ENCODE results near the gene CD74.

CD74 gene

GRCh38 chr5:150408231-150408943 lies 4.3 kb downstream of the CD74 start:
- Histone ChIP-seq H3K27ac (replicated peaks; ENCODE audit: low read length) (no peak overlapping the region), H2BK120ac (ENCODE audit: low read depth, low read length) (no peak overlapping the region), H4K91ac (ENCODE audit: low read depth, low read length, poor library complexity) (no peak overlapping the region), H3K18ac (ENCODE audit: low read length) (no peak overlapping the region), H2BK12ac (ENCODE audit: low read length) (no peak overlapping the region), H3K14ac (ENCODE audit: low read length) (no peak overlapping the region), H2BK5ac (ENCODE audit: low read length) (no peak overlapping the region), H3K9me3 (replicated peaks in 1 of 2; ENCODE audit: control insufficient read depth in 2 of 2, insufficient read depth in 1 of 2, low read depth in 1 of 2, low read length in 2 of 2) (no peaks in the 10 kb centered on the region), H4K8ac (ENCODE audit: low read depth, low read length) (no peak overlapping the region), H2AFZ (ENCODE audit: low read length) (no peak overlapping the region), H3K9ac (ENCODE audit: low read depth, low read length, poor library complexity) (no peak overlapping the region), H3K4me2 (ENCODE audit: insufficient read depth, low read length, poor library complexity, severe bottlenecking) (no peak overlapping the region), H3K4me3 (ENCODE audit: low read length in 2 of 2) (no peak overlapping the region), H3K4ac (ENCODE audit: low read length) (no peak overlapping the region), H2BK15ac (ENCODE audit: low read length) (no peak overlapping the region), H3K4me1 (ENCODE audit: control insufficient read depth in 2 of 2, insufficient read depth in 1 of 2, low read depth in 1 of 2, low read length in 2 of 2) (peaks cover 9 to 12% of the 10 kb centered on the region in 2 donors), H3K27me3 (ENCODE audit: control insufficient read depth in 3 of 3, insufficient read depth in 3 of 3, low read depth in 1 of 3, low read length in 3 of 3) (no peaks in the 10 kb centered on the region), H3K23ac (ENCODE audit: low read depth, low read length, poor library complexity) (no peak overlapping the region), H3K36me3 (replicated peaks in 1 of 2; ENCODE audit: control insufficient read depth in 2 of 2, insufficient read depth in 2 of 2, low read length in 2 of 2) (peaks cover under 1 to 1% of the 10 kb centered on the region in 2 donors), H3K79me1 (ENCODE audit: low read depth, low read length) (peaks cover 2% of the 10 kb centered on the region), H2AK5ac (ENCODE audit: low read depth, low read length) (no peak overlapping the region)
- DNase-seq (ENCODE audit: low spot score): no peak
- WGBS, 2 donors (ENCODE audit: extremely low coverage in 2 of 2, insufficient read length in 2 of 2, insufficient replicate concordance in 1 of 2): no CpG with 5 or more reads among the region's 8 CpGs

GRCh38 chr5:150407096-150407720 lies 5.5 kb downstream of the CD74 start:
- no peak overlapping the region for H3K4me2 ChIP-seq (ENCODE audit: insufficient read depth, low read length, poor library complexity, severe bottlenecking)
- no peak overlapping the region for H3K14ac ChIP-seq (ENCODE audit: low read length)
- H2BK12ac ChIP-seq (ENCODE audit: low read length): no peak overlapping the region
- H3K36me3 ChIP-seq (replicated peaks in 1 of 2; ENCODE audit: control insufficient read depth in 2 of 2, insufficient read depth in 2 of 2, low read length in 2 of 2): peaks cover 12 to 13% of the 10 kb centered on the region in 2 donors
- DNase-seq (ENCODE audit: low spot score): no peak
- peak overlapping the region; percentile 8 for H3K18ac ChIP-seq (ENCODE audit: low read length)
- no peak overlapping the region for H2AFZ ChIP-seq (ENCODE audit: low read length)
- H3K9ac ChIP-seq (ENCODE audit: low read depth, low read length, poor library complexity): peak overlapping the region; percentile 10
- H2BK120ac ChIP-seq (ENCODE audit: low read depth, low read length): no peak overlapping the region
- no peak overlapping the region for H2BK5ac ChIP-seq (ENCODE audit: low read length)
- no peak overlapping the region for H3K4me3 ChIP-seq (ENCODE audit: low read length in 2 of 2)
- WGBS, 2 donors (ENCODE audit: extremely low coverage in 2 of 2, insufficient read length in 2 of 2, insufficient replicate concordance in 1 of 2): no CpG with 5 or more reads among the region's 13 CpGs
- H3K9me3 ChIP-seq (replicated peaks in 1 of 2; ENCODE audit: control insufficient read depth in 2 of 2, insufficient read depth in 1 of 2, low read depth in 1 of 2, low read length in 2 of 2): no peaks in the 10 kb centered on the region
- no peak overlapping the region for H4K91ac ChIP-seq (ENCODE audit: low read depth, low read length, poor library complexity)
- H3K4me1 ChIP-seq (ENCODE audit: control insufficient read depth in 2 of 2, insufficient read depth in 1 of 2, low read depth in 1 of 2, low read length in 2 of 2): peaks cover 5 to 7% of the 10 kb centered on the region in 2 donors
- H3K27ac ChIP-seq (replicated peaks; ENCODE audit: low read length): no peak overlapping the region
- no peak overlapping the region for H3K4ac ChIP-seq (ENCODE audit: low read length)
- H4K8ac ChIP-seq (ENCODE audit: low read depth, low read length): no peak overlapping the region
- peaks cover 2% of the 10 kb centered on the region for H3K79me1 ChIP-seq (ENCODE audit: low read depth, low read length)
- no peak overlapping the region for H2AK5ac ChIP-seq (ENCODE audit: low read depth, low read length)
- peak overlapping the region; percentile 59 for H3K23ac ChIP-seq (ENCODE audit: low read depth, low read length, poor library complexity)
- H2BK15ac ChIP-seq (ENCODE audit: low read length): no peak overlapping the region
- no peaks in the 10 kb centered on the region for H3K27me3 ChIP-seq (ENCODE audit: control insufficient read depth in 3 of 3, insufficient read depth in 3 of 3, low read depth in 1 of 3, low read length in 3 of 3)

GRCh38 chr5:150406723-150407095 lies 6.0 kb downstream of the CD74 start:
- H3K23ac ChIP-seq (ENCODE audit: low read depth, low read length, poor library complexity): peak overlapping the region; percentile 59
- H2AFZ ChIP-seq (ENCODE audit: low read length): no peak overlapping the region
- no peak overlapping the region for H3K14ac ChIP-seq (ENCODE audit: low read length)
- no peak overlapping the region for H3K4me2 ChIP-seq (ENCODE audit: insufficient read depth, low read length, poor library complexity, severe bottlenecking)
- no peak overlapping the region for H2BK12ac ChIP-seq (ENCODE audit: low read length)
- H2BK120ac ChIP-seq (ENCODE audit: low read depth, low read length): no peak overlapping the region
- no peak overlapping the region for H3K4ac ChIP-seq (ENCODE audit: low read length)
- no peak overlapping the region for H2AK5ac ChIP-seq (ENCODE audit: low read depth, low read length)
- H3K9ac ChIP-seq (ENCODE audit: low read depth, low read length, poor library complexity): no peak overlapping the region
- H3K4me3 ChIP-seq (ENCODE audit: low read length in 2 of 2): no peak overlapping the region
- no peak overlapping the region for H4K91ac ChIP-seq (ENCODE audit: low read depth, low read length, poor library complexity)
- no peak overlapping the region for H3K18ac ChIP-seq (ENCODE audit: low read length)
- H3K9me3 ChIP-seq (replicated peaks in 1 of 2; ENCODE audit: control insufficient read depth in 2 of 2, insufficient read depth in 1 of 2, low read depth in 1 of 2, low read length in 2 of 2): no peaks in the 10 kb centered on the region
- H3K27ac ChIP-seq (replicated peaks; ENCODE audit: low read length): no peak overlapping the region
- peaks cover 5% of the 10 kb centered on the region in 2 donors for H3K4me1 ChIP-seq (ENCODE audit: control insufficient read depth in 2 of 2, insufficient read depth in 1 of 2, low read depth in 1 of 2, low read length in 2 of 2)
- peaks cover 2% of the 10 kb centered on the region for H3K79me1 ChIP-seq (ENCODE audit: low read depth, low read length)
- H2BK5ac ChIP-seq (ENCODE audit: low read length): no peak overlapping the region
- peaks cover 15 to 16% of the 10 kb centered on the region in 2 donors for H3K36me3 ChIP-seq (replicated peaks in 1 of 2; ENCODE audit: control insufficient read depth in 2 of 2, insufficient read depth in 2 of 2, low read length in 2 of 2)
- no peak overlapping the region for H4K8ac ChIP-seq (ENCODE audit: low read depth, low read length)
- no peak for DNase-seq (ENCODE audit: low spot score)
- WGBS, 2 donors (ENCODE audit: extremely low coverage in 2 of 2, insufficient read length in 2 of 2, insufficient replicate concordance in 1 of 2): no CpG with 5 or more reads among the region's 10 CpGs
- no peaks in the 10 kb centered on the region for H3K27me3 ChIP-seq (ENCODE audit: control insufficient read depth in 3 of 3, insufficient read depth in 3 of 3, low read depth in 1 of 3, low read length in 3 of 3)
- H2BK15ac ChIP-seq (ENCODE audit: low read length): no peak overlapping the region

DNA sequence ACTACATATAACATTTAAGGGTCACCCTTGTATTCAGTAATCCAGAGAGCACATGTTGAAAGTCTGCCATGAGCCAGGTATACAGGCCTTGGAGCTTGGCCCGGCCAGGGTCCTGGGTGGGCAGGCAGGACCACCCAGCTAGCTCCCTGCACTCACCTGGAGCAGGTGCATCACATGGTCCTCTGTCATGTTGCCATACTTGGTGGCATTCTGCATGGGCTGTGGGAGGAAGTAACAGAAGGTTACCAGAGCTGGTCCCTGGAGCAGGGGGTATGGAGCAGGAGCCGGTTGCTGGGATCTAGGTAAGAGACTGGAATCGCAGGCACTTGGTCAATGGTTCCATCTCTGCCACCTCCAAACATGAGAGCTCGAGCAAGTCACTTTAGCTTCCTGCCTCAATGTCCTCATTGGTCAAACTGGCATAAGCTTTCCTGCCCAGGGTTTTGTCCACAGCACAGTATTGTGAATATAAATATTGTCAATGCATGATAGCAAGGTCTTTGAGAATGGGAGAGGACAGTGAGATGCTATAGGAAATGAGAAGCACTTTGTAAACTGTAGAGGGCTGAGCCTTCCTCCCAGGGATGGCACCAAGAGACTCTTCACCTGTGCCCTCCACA lies 6.5 kb downstream of the CD74 start:
- H4K91ac ChIP-seq (ENCODE audit: low read depth, low read length, poor library complexity): no peak overlapping the region
- no peak for DNase-seq (ENCODE audit: low spot score)
- no peak overlapping the region for H3K14ac ChIP-seq (ENCODE audit: low read length)
- peak overlapping the region; percentile 2 for H3K18ac ChIP-seq (ENCODE audit: low read length)
- no peak overlapping the region for H4K8ac ChIP-seq (ENCODE audit: low read depth, low read length)
- H3K27me3 ChIP-seq (ENCODE audit: control insufficient read depth in 3 of 3, insufficient read depth in 3 of 3, low read depth in 1 of 3, low read length in 3 of 3): no peaks in the 10 kb centered on the region
- no peak overlapping the region for H3K4me3 ChIP-seq (ENCODE audit: low read length in 2 of 2)
- H3K9ac ChIP-seq (ENCODE audit: low read depth, low read length, poor library complexity): no peak overlapping the region
- H3K27ac ChIP-seq (replicated peaks; ENCODE audit: low read length): no peak overlapping the region
- H3K4me1 ChIP-seq (ENCODE audit: control insufficient read depth in 2 of 2, insufficient read depth in 1 of 2, low read depth in 1 of 2, low read length in 2 of 2): peaks cover 5% of the 10 kb centered on the region in 2 donors
- H2BK12ac ChIP-seq (ENCODE audit: low read length): no peak overlapping the region
- H2BK15ac ChIP-seq (ENCODE audit: low read length): no peak overlapping the region
- H3K9me3 ChIP-seq (replicated peaks in 1 of 2; ENCODE audit: control insufficient read depth in 2 of 2, insufficient read depth in 1 of 2, low read depth in 1 of 2, low read length in 2 of 2): no peaks in the 10 kb centered on the region
- no CpG with 5 or more reads among the region's 4 CpGs for WGBS, 2 donors (ENCODE audit: extremely low coverage in 2 of 2, insufficient read length in 2 of 2, insufficient replicate concordance in 1 of 2)
- no peak overlapping the region for H3K4ac ChIP-seq (ENCODE audit: low read length)
- no peak overlapping the region for H2AK5ac ChIP-seq (ENCODE audit: low read depth, low read length)
- H2BK120ac ChIP-seq (ENCODE audit: low read depth, low read length): no peak overlapping the region
- no peak overlapping the region for H3K4me2 ChIP-seq (ENCODE audit: insufficient read depth, low read length, poor library complexity, severe bottlenecking)
- no peak overlapping the region for H2AFZ ChIP-seq (ENCODE audit: low read length)
- peak overlapping the region; percentile 59 for H3K23ac ChIP-seq (ENCODE audit: low read depth, low read length, poor library complexity)
- peaks cover 18 to 20% of the 10 kb centered on the region in 2 donors for H3K36me3 ChIP-seq (replicated peaks in 1 of 2; ENCODE audit: control insufficient read depth in 2 of 2, insufficient read depth in 2 of 2, low read length in 2 of 2)
- no peak overlapping the region for H2BK5ac ChIP-seq (ENCODE audit: low read length)
- H3K79me1 ChIP-seq (ENCODE audit: low read depth, low read length): peaks cover 2% of the 10 kb centered on the region
